ENCODE data around the gene INSIG1. TPM values are rescaled to one million over a fixed set of nuclear protein-coding genes. Genes with fewer than 3 reads are reported as not detected.

Gene INSIG1
- total and polyA plus RNA-seq, 2 experiments from 2014 or later = 30.7 to 40.3 TPM

GRCh38 chr7:155306673-155307470, 9.2 kb downstream of the INSIG1 start:
- no peak overlapping the region for H3K9ac ChIP-seq

GRCh38 chr7:155308330-155309020, 10.8 kb downstream of the INSIG1 start:
- no peak for DNase-seq
- Histone ChIP-seq H3F3A (ENCODE audit: insufficient read depth) (peaks cover 38% of the 10 kb centered on the region; the same call in 1 of the 2 replicates), H3K9me3 (ENCODE audit: low read depth) (no peaks in the 10 kb centered on the region), H3K9me2 (ENCODE audit: insufficient read depth) (no peaks in the 10 kb centered on the region), H4K20me1 (ENCODE audit: insufficient read depth) (no peaks in the 10 kb centered on the region), H3K36me3 (ENCODE audit: low read depth) (peaks cover 22% of the 10 kb centered on the region; the same call in 1 of the 2 replicates), H3K4me3 (no peak overlapping the region), H2AFZ (no peak overlapping the region), H3K79me2 (ENCODE audit: insufficient read depth) (0 out of 2 replicates have a peak, but pooled peaks cover 6% of the 10 kb centered on the region), H3K27me3 (replicated peaks; ENCODE audit: insufficient read depth) (no peaks in the 10 kb centered on the region), H3K4me1 (ENCODE audit: insufficient read depth) (no peaks in the 10 kb centered on the region), H3K4me2 (ENCODE audit: unreplicated experiment) (no peak overlapping the region), H3K9ac (no peak overlapping the region), H3K27ac (no peak overlapping the region)
- in situ Hi-C loops (cut with MboI) = no loop called here
- WGBS, 2 experiments (ENCODE audit: low coverage in 1 of 2, low lambda C conversion rate in 2 of 2, missing lambda C conversion rate in 2 of 2) = 92% methylated on average over 19 of the region's 19 CpGs
- TF ChIP-seq EZH2 (IDR thresholded peaks at IDR 0.05; ENCODE audit: insufficient read depth, poor library complexity, severe bottlenecking) (no peak), EZH2phosphoT487 (IDR thresholded peaks at IDR 0.05; ENCODE audit: insufficient read depth, low read depth) (no peak)

More at GRCh38 chr7:155306673-155307470, 9.2 kb downstream of the INSIG1 start:
- DNase-seq = no peak
- peaks cover 26% of the 10 kb centered on the region; the same call in 1 of the 2 replicates for H3K36me3 ChIP-seq (ENCODE audit: low read depth)
- H3K9me2 ChIP-seq (ENCODE audit: insufficient read depth) = no peaks in the 10 kb centered on the region
- H3K27me3 ChIP-seq (replicated peaks; ENCODE audit: insufficient read depth) = no peaks in the 10 kb centered on the region
- H3F3A ChIP-seq (ENCODE audit: insufficient read depth) = peaks cover 34% of the 10 kb centered on the region; the same call in 1 of the 2 replicates
- H4K20me1 ChIP-seq (ENCODE audit: insufficient read depth) = no peaks in the 10 kb centered on the region
- no peak overlapping the region for H3K27ac ChIP-seq
- H3K4me1 ChIP-seq (ENCODE audit: insufficient read depth) = no peaks in the 10 kb centered on the region
- in situ Hi-C loops (cut with MboI) = no loop called here
- H3K4me3 ChIP-seq = no peak overlapping the region
- 91 to 96% methylated on average over 15 of the region's 15 CpGs for WGBS, 2 experiments (ENCODE audit: low coverage in 1 of 2, low lambda C conversion rate in 2 of 2, missing lambda C conversion rate in 2 of 2)
- H2AFZ ChIP-seq = no peak overlapping the region
- TF ChIP-seq EZH2 (IDR thresholded peaks at IDR 0.05; ENCODE audit: insufficient read depth, poor library complexity, severe bottlenecking) (no peak), EZH2phosphoT487 (IDR thresholded peaks at IDR 0.05; ENCODE audit: insufficient read depth, low read depth) (no peak)
- H3K9me3 ChIP-seq (ENCODE audit: low read depth) = no peaks in the 10 kb centered on the region
- no peak overlapping the region for H3K4me2 ChIP-seq (ENCODE audit: unreplicated experiment)
- peaks cover 22% of the 10 kb centered on the region; the same call in 1 of the 2 replicates for H3K79me2 ChIP-seq (ENCODE audit: insufficient read depth)

DNA sequence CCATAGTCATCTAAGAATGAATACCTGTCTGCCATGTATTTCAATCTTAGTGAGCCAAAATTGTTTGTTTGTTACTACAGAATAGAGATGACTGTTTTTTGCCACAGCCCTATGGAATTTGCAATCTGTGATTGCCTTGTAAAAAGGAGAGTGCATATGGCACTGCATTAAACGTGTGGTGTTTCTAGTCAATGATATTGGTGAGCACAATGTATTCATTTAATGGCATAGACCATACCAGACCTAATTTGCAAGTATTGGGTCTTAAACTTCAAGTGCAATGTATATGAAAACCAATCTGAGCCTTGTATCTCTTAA, 11.3 kb downstream of the INSIG1 start:
- Histone ChIP-seq H3K9ac (no peak overlapping the region), H3K4me3 (no peak overlapping the region), H3K4me1 (ENCODE audit: insufficient read depth) (no peaks in the 10 kb centered on the region), H3K79me2 (ENCODE audit: insufficient read depth) (0 out of 2 replicates have a peak, but pooled peaks cover 1% of the 10 kb centered on the region), H3K4me2 (ENCODE audit: unreplicated experiment) (no peak overlapping the region), H4K20me1 (ENCODE audit: insufficient read depth) (no peaks in the 10 kb centered on the region), H2AFZ (no peak overlapping the region), H3K27me3 (replicated peaks; ENCODE audit: insufficient read depth) (no peaks in the 10 kb centered on the region), H3K36me3 (ENCODE audit: low read depth) (peaks cover 19% of the 10 kb centered on the region; the same call in 1 of the 2 replicates), H3K27ac (no peak overlapping the region), H3K9me3 (ENCODE audit: low read depth) (no peaks in the 10 kb centered on the region), H3F3A (ENCODE audit: insufficient read depth) (peaks cover 38% of the 10 kb centered on the region; the same call in 1 of the 2 replicates), H3K9me2 (ENCODE audit: insufficient read depth) (no peaks in the 10 kb centered on the region)
- no peak for TF ChIP-seq EZH2 (IDR thresholded peaks at IDR 0.05; ENCODE audit: insufficient read depth, poor library complexity, severe bottlenecking)
- no peak for TF ChIP-seq EZH2phosphoT487 (IDR thresholded peaks at IDR 0.05; ENCODE audit: insufficient read depth, low read depth)
- in situ Hi-C loops (cut with MboI) = no loop called here
- WGBS, 2 experiments (ENCODE audit: low coverage in 1 of 2, low lambda C conversion rate in 2 of 2, missing lambda C conversion rate in 2 of 2) = 12 to 17% methylated on average over 1 of the region's 1 CpG
- DNase-seq = no peak

- H4K20me1 ChIP-seq (ENCODE audit: insufficient read depth) = no peaks in the 10 kb centered on the region
Observed at GRCh38 chr7:155310425-155311114, 12.9 kb downstream of the INSIG1 start.

More at GRCh38 chr7:155310425-155311114, 12.9 kb downstream of the INSIG1 start:
- Histone ChIP-seq H3K9ac (no peak overlapping the region), H3F3A (ENCODE audit: insufficient read depth) (peaks cover 38% of the 10 kb centered on the region; the same call in 1 of the 2 replicates), H3K27ac (no peak overlapping the region), H3K79me2 (ENCODE audit: insufficient read depth) (no peaks in the 10 kb centered on the region), H3K4me3 (no peak overlapping the region), H3K9me3 (ENCODE audit: low read depth) (no peaks in the 10 kb centered on the region), H2AFZ (no peak overlapping the region), H3K4me2 (ENCODE audit: unreplicated experiment) (no peak overlapping the region), H3K36me3 (ENCODE audit: low read depth) (peaks cover 13% of the 10 kb centered on the region; the same call in 1 of the 2 replicates), H3K27me3 (replicated peaks; ENCODE audit: insufficient read depth) (no peaks in the 10 kb centered on the region), H3K9me2 (ENCODE audit: insufficient read depth) (no peaks in the 10 kb centered on the region), H3K4me1 (ENCODE audit: insufficient read depth) (no peaks in the 10 kb centered on the region)
- WGBS, 2 experiments (ENCODE audit: low coverage in 1 of 2, low lambda C conversion rate in 2 of 2, missing lambda C conversion rate in 2 of 2) = 89 to 90% methylated on average over 13 of the region's 13 CpGs
- TF ChIP-seq EZH2phosphoT487 (IDR thresholded peaks at IDR 0.05; ENCODE audit: insufficient read depth, low read depth) (no peak), EZH2 (IDR thresholded peaks at IDR 0.05; ENCODE audit: insufficient read depth, poor library complexity, severe bottlenecking) (no peak)
- in situ Hi-C loops (cut with MboI) = no loop called here
- DNase-seq = no peak
